Esophagus (tissue), 2 donors: Measurements from ENCODE around the gene CLCNKA. TPM values are rescaled to one million over a fixed set of nuclear protein-coding genes. Genes with fewer than 3 reads are reported as not detected.

ENCODE experiments used
- H3K27ac ChIP-seq, 2 donors: one replicate each; pipeline ENCODE4 v1.5.1; 2013; ENCODE audit warnings: low read depth in 2 of 2, mild to moderate bottlenecking in 2 of 2, inconsistent platforms in 1 of 2, low read length in 1 of 2, moderate library complexity in 1 of 2
- H3K27me3 ChIP-seq, 2 donors: one replicate each; pipeline ENCODE4 v1.6.1; 2013; ENCODE audit warnings: low read length in 2 of 2, control low read depth in 1 of 2, mild to moderate bottlenecking in 1 of 2; ENCODE audit not compliant: insufficient read depth in 2 of 2, control insufficient read depth in 1 of 2
- H3K36me3 ChIP-seq, 2 donors: one replicate each; pipeline ENCODE4 v1.6.1; 2013; ENCODE audit warnings: low read length in 1 of 2; ENCODE audit not compliant: control insufficient read depth in 2 of 2, insufficient read depth in 2 of 2
- H3K4me1 ChIP-seq, 2 donors: one replicate each; pipeline ENCODE4 v1.6.1; 2013; ENCODE audit warnings: low read length in 1 of 2; ENCODE audit not compliant: control insufficient read depth in 2 of 2, insufficient read depth in 2 of 2
- H3K4me3 ChIP-seq, 2 donors: one replicate each; pipeline ENCODE4 v1.5.1; 2013; ENCODE audit warnings: low read length in 2 of 2, mild to moderate bottlenecking in 2 of 2, low read depth in 1 of 2, moderate library complexity in 1 of 2
- H3K9me3 ChIP-seq, 2 donors: one replicate each; pipeline ENCODE4 v1.6.1; 2013; ENCODE audit warnings: mild to moderate bottlenecking in 2 of 2, low read depth in 1 of 2, low read length in 1 of 2, moderate library complexity in 1 of 2; ENCODE audit not compliant: control insufficient read depth in 2 of 2, insufficient read depth in 1 of 2
- WGBS, 2 donors: extraction: QIAGEN DNeasy Blood & Tissue Kit; methylation state at CpG; one replicate each; pipeline ENCODE4 v1.1.7; 2013; 5-methylcytosine and 5-hydroxymethylcytosine counted together
- polyA plus RNA-seq, 2 donors: library from polyadenylated mRNA; stranded (reverse); fragments of 200-250 nt; gene quantifications; one replicate each; pipeline ENCODE4 v1.2.3, GENCODE V29; 2013
- donor health status: healthy with polysubstance abuse.
- donor health status: Bipolar disorder and iron deficiency.

The CLCNKA gene
- polyA plus RNA-seq, 2 donors = 0.04 to 0.06 TPM

DNA sequence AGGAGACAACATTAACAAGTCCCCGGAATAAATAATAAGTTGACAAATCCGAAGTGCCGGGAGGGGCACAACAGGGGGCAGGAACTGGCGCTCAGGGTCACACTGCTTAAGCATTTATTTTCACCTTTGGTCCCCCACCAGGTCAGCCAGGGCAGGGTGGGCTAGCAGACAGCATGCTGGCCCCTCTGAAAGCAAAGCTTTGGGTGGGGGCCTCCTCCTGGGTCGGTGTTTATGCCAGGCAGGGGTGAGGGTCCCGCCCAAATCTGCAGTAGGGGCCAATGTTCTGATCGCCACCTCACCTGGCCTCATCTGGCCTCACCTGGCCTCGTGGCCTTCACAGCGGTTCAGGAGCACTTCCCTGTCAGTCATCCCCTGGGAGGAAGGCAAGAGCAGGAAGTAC, 59.8 kb downstream of the CLCNKA start:
- WGBS, 2 donors = 77 to 78% methylated on average over 9 of the region's 9 CpGs
- H3K27me3 ChIP-seq = no peaks in the 10 kb centered on the region
- H3K27ac ChIP-seq = peak overlapping the region in 1 of 2 donors; percentile 73
- no peaks in the 10 kb centered on the region for H3K9me3 ChIP-seq
- no peaks in the 10 kb centered on the region for H3K36me3 ChIP-seq
- H3K4me1 ChIP-seq = peaks cover 2 to 22% of the 10 kb centered on the region in 2 donors
- H3K4me3 ChIP-seq = no peak overlapping the region

DNA sequence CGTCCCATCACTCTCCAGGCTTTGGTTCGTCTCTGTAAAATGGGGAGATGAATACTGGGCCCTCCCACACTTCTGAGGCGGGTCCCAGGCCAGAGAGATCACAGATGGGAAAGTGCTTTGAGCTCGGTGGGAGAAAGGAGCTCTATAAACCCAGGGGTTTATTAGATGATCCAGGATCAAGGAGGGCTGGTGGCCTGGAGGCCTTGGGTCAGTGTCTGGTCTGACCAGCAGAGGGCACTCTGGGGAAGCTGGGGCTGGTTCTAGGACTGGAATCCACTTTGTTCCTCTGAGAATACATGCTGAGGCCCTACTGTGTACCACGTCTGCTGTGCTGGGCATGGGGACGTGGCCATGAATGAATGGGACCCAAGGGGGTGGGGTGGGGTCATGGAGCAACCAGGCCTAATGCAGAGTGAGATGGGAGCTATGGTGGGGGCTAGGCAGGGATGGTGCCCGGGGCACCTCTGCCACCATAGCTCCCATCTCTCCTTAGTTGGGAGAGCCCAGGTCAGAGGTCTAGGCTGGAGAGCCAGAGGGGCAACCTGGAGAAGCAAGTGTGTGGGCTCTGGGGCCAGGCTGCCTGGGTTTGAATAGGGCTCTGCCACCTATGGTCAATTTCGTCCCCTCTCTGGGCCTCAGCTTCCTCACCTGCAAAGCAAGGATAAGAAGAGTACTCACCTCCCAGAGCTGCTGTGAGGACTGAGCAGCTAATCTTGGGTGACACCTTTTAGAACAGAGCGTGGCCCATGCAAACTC, 60.6 kb downstream of the CLCNKA start:
- H3K27me3 ChIP-seq = no peaks in the 10 kb centered on the region
- no peak overlapping the region for H3K4me3 ChIP-seq
- WGBS, 2 donors = 60 to 68% methylated on average over 9 of the region's 9 CpGs
- H3K36me3 ChIP-seq = no peaks in the 10 kb centered on the region
- H3K27ac ChIP-seq = peak overlapping the region; percentile 55 to 81
- H3K4me1 ChIP-seq = peaks cover 2 to 15% of the 10 kb centered on the region in 2 donors
- no peaks in the 10 kb centered on the region for H3K9me3 ChIP-seq

- H3K27me3 ChIP-seq = no peaks in the 10 kb centered on the region
- no peaks in the 10 kb centered on the region for H3K36me3 ChIP-seq
- H3K4me3 ChIP-seq = no peak overlapping the region
- H3K27ac ChIP-seq = peak overlapping the region; percentile 55 to 81
- H3K9me3 ChIP-seq = no peaks in the 10 kb centered on the region
- 53 to 68% methylated on average over 5 of the region's 5 CpGs for WGBS, 2 donors
- peaks cover 2 to 24% of the 10 kb centered on the region in 2 donors for H3K4me1 ChIP-seq
Measured at GRCh38 chr1:16083486-16083885, 61.6 kb downstream of the CLCNKA start.

Other genes starting within 250 kb of the CLCNKA start
- gene UQCRHL, start 214.4 kb upstream of the CLCNKA start, polyA plus RNA-seq = 1 to 10 TPM; 1.9 to 2.0 TPM
- gene SPEN, start 174.3 kb upstream of the CLCNKA start, polyA plus RNA-seq = 10 to 100 TPM; 14.4 to 15.3 TPM
- gene ZBTB17, start 45.9 kb upstream of the CLCNKA start, polyA plus RNA-seq = 10 to 100 TPM; 27.8 to 41.7 TPM
- not detected for gene SRARP, start 17.8 kb upstream of the CLCNKA start, polyA plus RNA-seq
- gene HSPB7, start 4.0 kb upstream of the CLCNKA start, polyA plus RNA-seq = 10 to 100 TPM in 1 of 2 donors, 1 to 10 TPM in 1; 6.6 to 21.7 TPM
- gene CLCNKB, start 21.7 kb downstream of the CLCNKA start, polyA plus RNA-seq = under 1 TPM in 1 of 2 donors, not detected in 1; 0.06 TPM
- under 1 TPM; 0.38 to 0.45 TPM for gene FAM131C, start 51.6 kb downstream of the CLCNKA start, polyA plus RNA-seq
- 100 to 1,000 TPM; 111 to 133 TPM for gene EPHA2, start 134.0 kb downstream of the CLCNKA start, polyA plus RNA-seq
- gene ARHGEF19, start 190.6 kb downstream of the CLCNKA start, polyA plus RNA-seq = 10 to 100 TPM; 20.1 to 31.1 TPM
- 1 to 10 TPM; 3.2 to 4.1 TPM for gene CPLANE2, start 215.1 kb downstream of the CLCNKA start, polyA plus RNA-seq